NT2/D1 (cell line): ENCODE measurements around the gene ROR1.

ENCODE experiments used
- SUZ12 ChIP-seq: IDR thresholded peaks from 2 replicates; pipeline ENCODE4 v1.6.1; 2011; ENCODE audit not compliant: insufficient read length, insufficient read depth; ENCODE audit errors: extremely low read depth
- YY1 ChIP-seq: IDR thresholded peaks from 2 replicates; pipeline ENCODE4 v1.6.1; 2011; ENCODE audit not compliant: insufficient read length, insufficient read depth
- ZNF274 ChIP-seq: IDR thresholded peaks from 2 replicates; pipeline ENCODE4 v1.6.1; 2011; ENCODE audit warnings: mild to moderate bottlenecking, low read depth, low read length

- TF ChIP-seq YY1 (no peak), ZNF274 (no peak), SUZ12 (no peak)
Measured at GRCh38 chr1:64080941-64081562, 307.2 kb downstream of the ROR1 start.
